Loucy (cell line): ENCODE results near the gene EIPR1.

Source experiments
- H2AFZ ChIP-seq: fragments of 200-600 bp; sonication (generic); 2 replicates; pipeline ENCODE4 v1.6.0; 2016; ENCODE audit warnings: antibody characterized with exemption, mild to moderate bottlenecking, low read length, moderate library complexity
- H3F3A ChIP-seq: fragments of 200-600 bp; 2 replicates; pipeline ENCODE4 v1.6.0; 2016; ENCODE audit warnings: antibody characterized with exemption, low read depth, mild to moderate bottlenecking
- H3K27me3 ChIP-seq: fragments of 200-600 bp; sonication (generic); 2 replicates; pipeline ENCODE4 v1.6.1; 2014; ENCODE audit warnings: low read length, mild to moderate bottlenecking; ENCODE audit not compliant: insufficient read depth, poor library complexity, severe bottlenecking
- H3K36me3 ChIP-seq: fragments of 200-600 bp; sonication (generic); 2 replicates; pipeline ENCODE4 v1.6.1; 2016; ENCODE audit warnings: low read length; ENCODE audit not compliant: insufficient read depth
- H3K4me1 ChIP-seq: fragments of 200-600 bp; sonication (generic); 2 replicates; pipeline ENCODE4 v1.5.1; 2014; ENCODE audit warnings: low read length, mild to moderate bottlenecking; ENCODE audit not compliant: insufficient read depth, poor library complexity, severe bottlenecking
- H3K4me2 ChIP-seq: fragments of 200-600 bp; sonication (generic); 2 replicates; pipeline ENCODE4 v1.6.0; 2014; ENCODE audit warnings: antibody characterized with exemption, low read length, low read depth, mild to moderate bottlenecking; ENCODE audit not compliant: poor library complexity, severe bottlenecking
- H3K4me3 ChIP-seq: fragments of 200-600 bp; sonication (generic); 2 replicates; pipeline ENCODE4 v1.5.1; 2014; ENCODE audit warnings: low read length, mild to moderate bottlenecking, mixed read lengths; ENCODE audit not compliant: poor library complexity, severe bottlenecking
- H3K79me2 ChIP-seq: fragments of 200-600 bp; sonication (generic); 2 replicates; pipeline ENCODE4 v1.6.1; 2014; ENCODE audit warnings: low read length; ENCODE audit not compliant: insufficient read depth
- H3K9ac ChIP-seq: fragments of 200-600 bp; sonication (generic); 2 replicates; pipeline ENCODE4 v1.6.0; 2014; ENCODE audit warnings: mild to moderate bottlenecking, low read depth, low read length, moderate library complexity; ENCODE audit not compliant: poor library complexity, severe bottlenecking
- H3K9me2 ChIP-seq: fragments of 200-600 bp; sonication (generic); replicated peaks from 2 replicates; pipeline ENCODE4 v1.6.1; 2016; ENCODE audit warnings: low read depth, low read length, mixed read lengths
- H3K9me3 ChIP-seq: fragments of 200-600 bp; sonication (generic); 2 replicates; pipeline ENCODE4 v1.6.1; 2014; ENCODE audit warnings: mild to moderate bottlenecking, antibody characterized with exemption, low read length, low read depth; ENCODE audit not compliant: insufficient read depth
- H4K20me1 ChIP-seq: fragments of 200-600 bp; sonication (generic); 2 replicates; pipeline ENCODE4 v1.6.0; 2014; ENCODE audit warnings: antibody characterized with exemption, low read length, mild to moderate bottlenecking; ENCODE audit not compliant: insufficient read depth, poor library complexity, severe bottlenecking
- EZH2phosphoT487 ChIP-seq: fragments of 200-600 bp; IDR thresholded peaks from 2 replicates; pipeline ENCODE4 v1.6.1; 2018; ENCODE audit warnings: antibody characterized with exemption, mild to moderate bottlenecking, moderate library complexity, borderline replicate concordance
- TF ChIP-seq, protein P1 (sequence below): fragments of 200-600 bp; sonication (generic); conservative IDR thresholded peaks from 2 replicates; pipeline ENCODE4 v1.5.1; 2014; ENCODE audit warnings: mild to moderate bottlenecking, antibody characterized with exemption, low read length

EIPR1 gene

DNA sequence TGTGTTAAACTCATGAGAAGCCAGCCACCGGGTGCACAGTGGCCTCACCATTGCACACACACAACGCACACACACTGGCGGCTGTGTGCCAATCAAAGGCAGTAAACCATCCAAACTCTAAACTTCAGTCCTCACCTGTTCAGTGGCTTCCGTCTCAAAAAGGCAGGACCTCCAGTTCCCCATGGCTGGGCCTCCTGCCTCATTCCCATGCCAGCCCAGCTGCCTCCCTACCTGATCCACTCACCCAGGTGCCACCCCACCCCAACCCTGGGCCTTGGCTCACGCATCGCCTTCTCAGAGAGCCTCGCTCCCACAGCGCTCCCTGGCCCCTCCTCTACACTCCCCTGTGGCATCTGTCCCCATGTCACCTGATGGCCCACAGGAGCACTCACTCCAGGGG lies 190.9 kb downstream of the EIPR1 start:
- TF ChIP-seq, protein P1, sequence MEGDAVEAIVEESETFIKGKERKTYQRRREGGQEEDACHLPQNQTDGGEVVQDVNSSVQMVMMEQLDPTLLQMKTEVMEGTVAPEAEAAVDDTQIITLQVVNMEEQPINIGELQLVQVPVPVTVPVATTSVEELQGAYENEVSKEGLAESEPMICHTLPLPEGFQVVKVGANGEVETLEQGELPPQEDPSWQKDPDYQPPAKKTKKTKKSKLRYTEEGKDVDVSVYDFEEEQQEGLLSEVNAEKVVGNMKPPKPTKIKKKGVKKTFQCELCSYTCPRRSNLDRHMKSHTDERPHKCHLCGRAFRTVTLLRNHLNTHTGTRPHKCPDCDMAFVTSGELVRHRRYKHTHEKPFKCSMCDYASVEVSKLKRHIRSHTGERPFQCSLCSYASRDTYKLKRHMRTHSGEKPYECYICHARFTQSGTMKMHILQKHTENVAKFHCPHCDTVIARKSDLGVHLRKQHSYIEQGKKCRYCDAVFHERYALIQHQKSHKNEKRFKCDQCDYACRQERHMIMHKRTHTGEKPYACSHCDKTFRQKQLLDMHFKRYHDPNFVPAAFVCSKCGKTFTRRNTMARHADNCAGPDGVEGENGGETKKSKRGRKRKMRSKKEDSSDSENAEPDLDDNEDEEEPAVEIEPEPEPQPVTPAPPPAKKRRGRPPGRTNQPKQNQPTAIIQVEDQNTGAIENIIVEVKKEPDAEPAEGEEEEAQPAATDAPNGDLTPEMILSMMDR = no peak
- TF ChIP-seq EZH2phosphoT487 = no peak
- Histone ChIP-seq H3F3A (no peaks in the 10 kb centered on the region), H3K79me2 (no peaks in the 10 kb centered on the region), H3K27me3 (no peaks in the 10 kb centered on the region), H2AFZ (no peak overlapping the region), H3K9me2 (no peaks in the 10 kb centered on the region), H4K20me1 (no peaks in the 10 kb centered on the region), H3K9me3 (no peaks in the 10 kb centered on the region), H3K4me3 (no peak overlapping the region), H3K9ac (no peak overlapping the region), H3K4me2 (no peak overlapping the region), H3K36me3 (peaks cover 23% of the 10 kb centered on the region; the same call in 1 of the 2 replicates), H3K4me1 (no peaks in the 10 kb centered on the region)

DNA sequence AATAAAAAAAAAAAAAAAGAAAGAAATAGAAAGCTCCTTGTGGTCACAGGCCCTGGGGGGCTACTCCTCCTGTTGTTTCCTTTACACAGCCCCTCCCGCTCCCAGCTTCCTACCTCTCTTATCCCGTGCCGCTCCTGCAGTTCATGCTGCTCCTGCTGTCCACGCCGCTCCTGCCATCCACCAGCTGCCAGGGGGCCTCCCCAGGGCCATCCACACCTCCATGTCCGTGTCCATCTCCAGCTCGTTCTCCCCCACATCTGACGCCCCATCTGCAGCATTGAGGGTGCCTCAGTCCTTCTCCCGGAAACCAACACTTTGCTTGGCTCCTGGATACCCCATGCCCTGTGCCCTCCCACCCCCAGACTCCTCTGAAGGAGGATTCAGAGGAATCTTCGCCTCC lies 191.7 kb downstream of the EIPR1 start:
- no peaks in the 10 kb centered on the region for H3F3A ChIP-seq
- no peaks in the 10 kb centered on the region for H3K9me3 ChIP-seq
- H4K20me1 ChIP-seq = no peaks in the 10 kb centered on the region
- H3K9ac ChIP-seq = no peak overlapping the region
- no peaks in the 10 kb centered on the region for H3K79me2 ChIP-seq
- H2AFZ ChIP-seq = no peak overlapping the region
- H3K4me2 ChIP-seq = no peak overlapping the region
- peaks cover 17% of the 10 kb centered on the region; the same call in 1 of the 2 replicates for H3K36me3 ChIP-seq
- no peak overlapping the region for H3K4me3 ChIP-seq
- no peaks in the 10 kb centered on the region for H3K9me2 ChIP-seq
- H3K4me1 ChIP-seq = no peaks in the 10 kb centered on the region
- no peaks in the 10 kb centered on the region for H3K27me3 ChIP-seq
- TF ChIP-seq, protein P1 = no peak
- no peak for TF ChIP-seq EZH2phosphoT487

DNA sequence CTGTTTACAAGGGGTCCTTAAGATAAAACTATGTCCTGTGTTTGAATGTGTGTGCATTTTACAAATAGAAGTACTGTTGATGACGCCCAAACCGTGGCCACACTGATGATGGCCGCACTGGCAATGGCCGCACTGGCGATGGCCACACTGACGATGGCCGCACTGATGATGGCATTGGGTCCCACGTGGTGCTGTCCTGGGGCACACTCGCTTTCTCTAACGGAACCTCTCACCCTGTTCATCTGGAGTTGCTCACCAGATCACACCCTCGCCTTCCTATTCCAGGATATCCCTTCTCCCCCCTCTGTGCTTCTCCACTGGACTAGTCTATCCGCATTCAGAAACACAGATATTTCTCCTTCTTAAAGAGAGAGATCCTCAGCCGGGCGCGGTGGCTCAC lies 192.4 kb downstream of the EIPR1 start:
- no peaks in the 10 kb centered on the region for H4K20me1 ChIP-seq

More for the DNA sequence above, 192.4 kb downstream of the EIPR1 start:
- Histone ChIP-seq H3K9me2 (no peaks in the 10 kb centered on the region), H3K36me3 (peaks cover 12% of the 10 kb centered on the region; the same call in 1 of the 2 replicates), H3K4me1 (no peaks in the 10 kb centered on the region), H3K9me3 (no peaks in the 10 kb centered on the region), H3K9ac (no peak overlapping the region), H3K27me3 (no peaks in the 10 kb centered on the region), H3K79me2 (no peaks in the 10 kb centered on the region), H2AFZ (no peak overlapping the region), H3F3A (no peaks in the 10 kb centered on the region), H3K4me2 (no peak overlapping the region), H3K4me3 (no peak overlapping the region)
- TF ChIP-seq EZH2phosphoT487 = no peak
- TF ChIP-seq, protein P1 = no peak
